ENCODE data around the gene ERC2.

DNA sequence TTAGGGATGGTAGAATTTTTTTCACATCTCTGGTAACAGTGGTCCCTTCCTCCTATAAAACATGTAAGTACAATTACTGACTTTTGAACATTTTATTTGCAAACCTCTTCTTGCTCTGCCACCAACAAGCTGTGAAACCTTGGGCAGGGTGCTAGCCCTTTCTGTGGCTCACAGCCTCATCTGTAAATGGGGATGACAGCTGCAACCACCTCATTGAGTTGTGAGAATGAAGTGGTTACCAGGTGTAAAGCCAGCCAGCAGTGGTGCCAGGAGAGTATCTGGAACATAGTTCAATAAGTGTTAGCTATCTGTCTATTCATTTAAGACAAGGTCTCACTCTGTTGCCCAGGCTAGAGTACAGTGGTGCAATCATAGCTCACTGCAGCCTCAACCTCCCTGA, 278.1 kb downstream of the ERC2 start:
- TF ChIP-seq POLR2A (IDR thresholded peaks at IDR 0.05; ENCODE audit: low read depth, low read length) (no peak), POLR2AphosphoS5 (IDR thresholded peaks at IDR 0.05; ENCODE audit: low read depth, low read length) (no peak), POU2F2 (IDR thresholded peaks at IDR 0.05; ENCODE audit: low read depth, low read length) (no peak), SPI1 (IDR thresholded peaks at IDR 0.05; ENCODE audit: low read depth, low read length) (no peak)
